ENCODE data around the gene MAP3K20.
"Not testable (repeated sequence)": the region's sequence is repeated elsewhere in the genome, so short reads cannot be mapped to it uniquely, and the experiment has no call there.

Gene MAP3K20

GRCh38 chr2:173107629-173108022 is 32.0 kb downstream of the MAP3K20 start:
- H3K27me3 ChIP-seq (ENCODE audit: control insufficient read depth, insufficient read depth, low read length), result no peaks in the 10 kb centered on the region
- no peaks in the 10 kb centered on the region for H3K36me3 ChIP-seq (ENCODE audit: control insufficient read depth, insufficient read depth, low read length)
- H3K27ac ChIP-seq (ENCODE audit: low read depth, low read length), result no peak overlapping the region
- no peaks in the 10 kb centered on the region for H3K9me3 ChIP-seq (ENCODE audit: control insufficient read depth, insufficient read depth, low read depth, low read length)
- peaks cover 12% of the 10 kb centered on the region for H3K4me1 ChIP-seq (ENCODE audit: control insufficient read depth, insufficient read depth, low read length)
- H3K4me3 ChIP-seq (ENCODE audit: low read depth, low read length), result no peak overlapping the region
- H3K9ac ChIP-seq (ENCODE audit: low read length), result no peak overlapping the region

DNA sequence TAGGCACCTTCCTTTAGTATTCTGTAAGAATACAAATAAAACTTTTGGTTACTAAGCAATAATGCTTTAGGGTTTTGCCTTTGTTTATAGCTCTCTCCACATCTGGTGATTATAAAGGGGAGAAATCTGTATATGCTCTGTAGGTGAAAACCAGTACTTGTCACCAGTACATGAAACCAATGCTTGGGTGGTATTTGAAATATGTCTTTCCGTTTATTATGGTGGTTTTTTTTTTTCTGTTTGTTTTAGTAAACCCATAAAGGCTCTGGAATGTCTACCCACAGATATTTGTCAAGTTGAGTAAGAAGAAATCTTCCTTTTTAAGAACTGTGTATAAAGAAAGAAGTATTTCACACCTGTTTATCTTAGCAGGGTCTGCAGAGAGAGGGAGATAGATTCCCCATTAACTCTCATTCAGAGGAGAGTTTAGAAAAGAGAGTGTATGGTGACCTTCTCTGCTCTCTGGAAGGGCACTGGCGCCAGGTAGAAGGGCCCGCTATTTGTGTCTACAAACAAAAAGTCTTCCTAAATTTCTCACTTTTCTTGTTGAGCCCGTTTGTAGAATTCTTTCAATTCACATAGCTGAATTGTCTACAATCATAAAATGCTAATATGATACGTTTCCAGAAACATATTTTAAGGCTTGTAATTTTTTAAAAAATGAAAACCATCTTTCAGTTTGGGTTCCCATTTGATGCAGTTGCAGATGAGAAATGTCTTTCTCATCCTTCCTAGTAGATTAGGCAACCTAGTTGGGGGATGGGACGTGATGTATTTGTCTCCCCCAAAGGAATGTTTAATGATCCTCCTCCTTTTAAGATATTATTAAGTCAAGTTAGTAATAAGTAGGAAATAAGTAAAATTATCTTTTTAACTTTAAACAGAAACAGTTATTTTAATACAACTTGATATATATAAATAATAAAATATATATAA is 33.9 kb downstream of the MAP3K20 start:
- no peaks in the 10 kb centered on the region for H3K36me3 ChIP-seq (ENCODE audit: control insufficient read depth, insufficient read depth, low read length)

GRCh38 chr2:173117678-173118077 is 42.0 kb downstream of the MAP3K20 start:
- Histone ChIP-seq H3K4me1 (ENCODE audit: control insufficient read depth, insufficient read depth, low read length) (no peaks in the 10 kb centered on the region), H3K27ac (ENCODE audit: low read depth, low read length) (no peak overlapping the region), H3K4me3 (ENCODE audit: low read depth, low read length) (no peak overlapping the region), H3K9me3 (ENCODE audit: control insufficient read depth, insufficient read depth, low read depth, low read length) (no peaks in the 10 kb centered on the region), H3K27me3 (ENCODE audit: control insufficient read depth, insufficient read depth, low read length) (no peaks in the 10 kb centered on the region), H3K36me3 (ENCODE audit: control insufficient read depth, insufficient read depth, low read length) (no peaks in the 10 kb centered on the region), H3K9ac (ENCODE audit: low read length) (no peak overlapping the region)

More for the DNA sequence above, 33.9 kb downstream of the MAP3K20 start:
- no peaks in the 10 kb centered on the region for H3K9me3 ChIP-seq (ENCODE audit: control insufficient read depth, insufficient read depth, low read depth, low read length)
- no peak overlapping the region for H3K27ac ChIP-seq (ENCODE audit: low read depth, low read length)
- no peak overlapping the region for H3K9ac ChIP-seq (ENCODE audit: low read length)
- H3K4me1 ChIP-seq (ENCODE audit: control insufficient read depth, insufficient read depth, low read length), result no peaks in the 10 kb centered on the region
- H3K4me3 ChIP-seq (ENCODE audit: low read depth, low read length), result no peak overlapping the region
- no peaks in the 10 kb centered on the region for H3K27me3 ChIP-seq (ENCODE audit: control insufficient read depth, insufficient read depth, low read length)

DNA sequence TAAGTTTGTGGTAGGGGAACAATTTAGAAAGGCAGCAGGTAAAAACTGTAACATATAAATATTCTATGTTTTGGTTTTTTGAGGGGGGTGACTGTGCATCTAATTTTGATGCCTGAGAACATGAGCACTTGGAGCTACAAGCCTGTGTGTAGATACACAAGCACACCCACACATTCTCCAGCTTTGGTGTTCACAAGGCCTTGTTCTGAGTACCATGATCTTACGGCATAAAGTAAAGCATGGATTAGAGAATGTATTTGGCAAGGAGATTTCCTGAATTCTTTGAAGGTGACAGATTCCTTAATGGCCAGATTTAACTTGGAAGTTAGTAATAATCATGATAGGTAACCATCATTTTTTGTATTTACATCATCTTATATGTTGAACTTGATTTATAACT is 42.7 kb downstream of the MAP3K20 start:
- H3K4me1 ChIP-seq (ENCODE audit: control insufficient read depth, insufficient read depth, low read length), result no peaks in the 10 kb centered on the region
- H3K9me3 ChIP-seq (ENCODE audit: control insufficient read depth, insufficient read depth, low read depth, low read length), result no peaks in the 10 kb centered on the region
- no peak overlapping the region for H3K4me3 ChIP-seq (ENCODE audit: low read depth, low read length)
- H3K36me3 ChIP-seq (ENCODE audit: control insufficient read depth, insufficient read depth, low read length), result no peaks in the 10 kb centered on the region
- no peak overlapping the region for H3K9ac ChIP-seq (ENCODE audit: low read length)
- H3K27me3 ChIP-seq (ENCODE audit: control insufficient read depth, insufficient read depth, low read length), result no peaks in the 10 kb centered on the region
- no peak overlapping the region for H3K27ac ChIP-seq (ENCODE audit: low read depth, low read length)

GRCh38 chr2:173119069-173119807 is 43.6 kb downstream of the MAP3K20 start:
- H3K9me3 ChIP-seq (ENCODE audit: control insufficient read depth, insufficient read depth, low read depth, low read length), result no peaks in the 10 kb centered on the region
- H3K9ac ChIP-seq (ENCODE audit: low read length), result no peak overlapping the region
- no peaks in the 10 kb centered on the region for H3K36me3 ChIP-seq (ENCODE audit: control insufficient read depth, insufficient read depth, low read length)
- H3K4me3 ChIP-seq (ENCODE audit: low read depth, low read length), result no peak overlapping the region
- no peak overlapping the region for H3K27ac ChIP-seq (ENCODE audit: low read depth, low read length)
- no peaks in the 10 kb centered on the region for H3K4me1 ChIP-seq (ENCODE audit: control insufficient read depth, insufficient read depth, low read length)
- no peaks in the 10 kb centered on the region for H3K27me3 ChIP-seq (ENCODE audit: control insufficient read depth, insufficient read depth, low read length)

GRCh38 chr2:173119944-173120343 is 44.3 kb downstream of the MAP3K20 start:
- Histone ChIP-seq H3K27ac (ENCODE audit: low read depth, low read length) (no peak overlapping the region), H3K9me3 (ENCODE audit: control insufficient read depth, insufficient read depth, low read depth, low read length) (no peaks in the 10 kb centered on the region), H3K27me3 (ENCODE audit: control insufficient read depth, insufficient read depth, low read length) (no peaks in the 10 kb centered on the region), H3K4me1 (ENCODE audit: control insufficient read depth, insufficient read depth, low read length) (no peaks in the 10 kb centered on the region), H3K9ac (ENCODE audit: low read length) (no peak overlapping the region), H3K36me3 (ENCODE audit: control insufficient read depth, insufficient read depth, low read length) (no peaks in the 10 kb centered on the region), H3K4me3 (ENCODE audit: low read depth, low read length) (no peak overlapping the region)

DNA sequence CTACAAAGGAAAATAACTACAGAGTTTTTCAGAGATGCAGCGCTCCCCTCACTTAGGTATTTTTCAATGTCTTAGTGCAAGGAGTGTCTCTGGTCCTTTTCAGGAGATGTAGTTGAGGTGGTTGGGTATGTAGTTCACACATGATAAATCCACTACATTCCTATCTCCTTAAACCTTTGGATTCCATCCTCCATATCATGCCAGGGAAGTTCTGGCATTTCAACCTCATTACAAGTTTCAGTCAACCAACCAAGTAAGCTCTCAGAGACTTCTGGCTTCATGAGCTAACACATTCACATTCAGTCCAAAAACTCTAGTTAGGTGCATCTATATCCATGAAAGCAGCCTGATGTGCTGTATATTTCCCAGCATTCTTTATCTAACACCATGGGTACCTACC is 47.3 kb downstream of the MAP3K20 start:
- no peak overlapping the region for H3K4me3 ChIP-seq (ENCODE audit: low read depth, low read length)
- H3K4me1 ChIP-seq (ENCODE audit: control insufficient read depth, insufficient read depth, low read length), result no peaks in the 10 kb centered on the region
- H3K36me3 ChIP-seq (ENCODE audit: control insufficient read depth, insufficient read depth, low read length), result no peaks in the 10 kb centered on the region
- no peak overlapping the region for H3K9ac ChIP-seq (ENCODE audit: low read length)
- no peak overlapping the region for H3K27ac ChIP-seq (ENCODE audit: low read depth, low read length)
- H3K9me3 ChIP-seq (ENCODE audit: control insufficient read depth, insufficient read depth, low read depth, low read length), result no peaks in the 10 kb centered on the region
- H3K27me3 ChIP-seq (ENCODE audit: control insufficient read depth, insufficient read depth, low read length), result no peaks in the 10 kb centered on the region

DNA sequence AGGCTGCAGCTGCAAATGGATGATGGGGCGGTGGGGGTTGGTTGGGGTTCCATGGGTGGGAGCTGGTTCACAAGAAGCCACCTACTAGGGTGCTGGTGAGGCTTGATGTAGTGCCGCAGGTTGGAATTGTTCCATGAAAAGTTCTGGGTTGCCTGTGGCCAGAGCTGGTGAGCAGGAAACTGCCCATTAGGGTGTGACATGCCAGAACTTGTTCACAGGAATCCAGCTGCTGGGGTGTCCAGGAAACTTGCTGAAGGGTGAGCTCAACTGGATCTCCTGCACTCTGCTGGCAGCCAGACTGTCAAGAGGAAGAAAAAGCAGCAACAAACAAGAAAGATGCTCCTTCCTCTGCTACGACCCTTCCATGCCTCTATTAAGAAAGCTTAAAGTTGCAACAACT is 48.8 kb downstream of the MAP3K20 start:
- Histone ChIP-seq H3K36me3 (ENCODE audit: control insufficient read depth, insufficient read depth, low read length) (no peaks in the 10 kb centered on the region), H3K9ac (ENCODE audit: low read length) (no peak overlapping the region), H3K9me3 (ENCODE audit: control insufficient read depth, insufficient read depth, low read depth, low read length) (no peaks in the 10 kb centered on the region), H3K27me3 (ENCODE audit: control insufficient read depth, insufficient read depth, low read length) (no peaks in the 10 kb centered on the region), H3K27ac (ENCODE audit: low read depth, low read length) (no peak overlapping the region), H3K4me3 (ENCODE audit: low read depth, low read length) (no peak overlapping the region), H3K4me1 (ENCODE audit: control insufficient read depth, insufficient read depth, low read length) (no peaks in the 10 kb centered on the region)

- Histone ChIP-seq H3K27me3 (ENCODE audit: control insufficient read depth, insufficient read depth, low read length) (no peaks in the 10 kb centered on the region), H3K27ac (ENCODE audit: low read depth, low read length) (no peak overlapping the region), H3K4me3 (ENCODE audit: low read depth, low read length) (no peak overlapping the region), H3K9me3 (ENCODE audit: control insufficient read depth, insufficient read depth, low read depth, low read length) (no peaks in the 10 kb centered on the region), H3K36me3 (ENCODE audit: control insufficient read depth, insufficient read depth, low read length) (no peaks in the 10 kb centered on the region), H3K9ac (ENCODE audit: low read length) (no peak overlapping the region), H3K4me1 (ENCODE audit: control insufficient read depth, insufficient read depth, low read length) (no peaks in the 10 kb centered on the region)
These were observed 51.2 kb downstream of the MAP3K20 start for GRCh38 chr2:173126819-173127218.

- H3K36me3 ChIP-seq (ENCODE audit: control insufficient read depth, insufficient read depth, low read length); H3K27ac ChIP-seq (ENCODE audit: low read depth, low read length); H3K4me3 ChIP-seq (ENCODE audit: low read depth, low read length); H3K27me3 ChIP-seq (ENCODE audit: control insufficient read depth, insufficient read depth, low read length); H3K4me1 ChIP-seq (ENCODE audit: control insufficient read depth, insufficient read depth, low read length); H3K9ac ChIP-seq (ENCODE audit: low read length); H3K9me3 ChIP-seq (ENCODE audit: control insufficient read depth, insufficient read depth, low read depth, low read length): not testable (repeated sequence)
These were observed 52.5 kb downstream of the MAP3K20 start for GRCh38 chr2:173128132-173128531.
